ENCODE data around the gene RBM6. TPM values are rescaled to one million over a fixed set of nuclear protein-coding genes. Genes with fewer than 3 reads are reported as not detected.
"Not testable (repeated sequence)": the region's sequence is repeated elsewhere in the genome, so short reads cannot be mapped to it uniquely, and the experiment has no call there.

The RBM6 gene, protein sequence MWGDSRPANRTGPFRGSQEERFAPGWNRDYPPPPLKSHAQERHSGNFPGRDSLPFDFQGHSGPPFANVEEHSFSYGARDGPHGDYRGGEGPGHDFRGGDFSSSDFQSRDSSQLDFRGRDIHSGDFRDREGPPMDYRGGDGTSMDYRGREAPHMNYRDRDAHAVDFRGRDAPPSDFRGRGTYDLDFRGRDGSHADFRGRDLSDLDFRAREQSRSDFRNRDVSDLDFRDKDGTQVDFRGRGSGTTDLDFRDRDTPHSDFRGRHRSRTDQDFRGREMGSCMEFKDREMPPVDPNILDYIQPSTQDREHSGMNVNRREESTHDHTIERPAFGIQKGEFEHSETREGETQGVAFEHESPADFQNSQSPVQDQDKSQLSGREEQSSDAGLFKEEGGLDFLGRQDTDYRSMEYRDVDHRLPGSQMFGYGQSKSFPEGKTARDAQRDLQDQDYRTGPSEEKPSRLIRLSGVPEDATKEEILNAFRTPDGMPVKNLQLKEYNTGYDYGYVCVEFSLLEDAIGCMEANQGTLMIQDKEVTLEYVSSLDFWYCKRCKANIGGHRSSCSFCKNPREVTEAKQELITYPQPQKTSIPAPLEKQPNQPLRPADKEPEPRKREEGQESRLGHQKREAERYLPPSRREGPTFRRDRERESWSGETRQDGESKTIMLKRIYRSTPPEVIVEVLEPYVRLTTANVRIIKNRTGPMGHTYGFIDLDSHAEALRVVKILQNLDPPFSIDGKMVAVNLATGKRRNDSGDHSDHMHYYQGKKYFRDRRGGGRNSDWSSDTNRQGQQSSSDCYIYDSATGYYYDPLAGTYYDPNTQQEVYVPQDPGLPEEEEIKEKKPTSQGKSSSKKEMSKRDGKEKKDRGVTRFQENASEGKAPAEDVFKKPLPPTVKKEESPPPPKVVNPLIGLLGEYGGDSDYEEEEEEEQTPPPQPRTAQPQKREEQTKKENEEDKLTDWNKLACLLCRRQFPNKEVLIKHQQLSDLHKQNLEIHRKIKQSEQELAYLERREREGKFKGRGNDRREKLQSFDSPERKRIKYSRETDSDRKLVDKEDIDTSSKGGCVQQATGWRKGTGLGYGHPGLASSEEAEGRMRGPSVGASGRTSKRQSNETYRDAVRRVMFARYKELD
- 148 TPM for total RNA-seq

DNA sequence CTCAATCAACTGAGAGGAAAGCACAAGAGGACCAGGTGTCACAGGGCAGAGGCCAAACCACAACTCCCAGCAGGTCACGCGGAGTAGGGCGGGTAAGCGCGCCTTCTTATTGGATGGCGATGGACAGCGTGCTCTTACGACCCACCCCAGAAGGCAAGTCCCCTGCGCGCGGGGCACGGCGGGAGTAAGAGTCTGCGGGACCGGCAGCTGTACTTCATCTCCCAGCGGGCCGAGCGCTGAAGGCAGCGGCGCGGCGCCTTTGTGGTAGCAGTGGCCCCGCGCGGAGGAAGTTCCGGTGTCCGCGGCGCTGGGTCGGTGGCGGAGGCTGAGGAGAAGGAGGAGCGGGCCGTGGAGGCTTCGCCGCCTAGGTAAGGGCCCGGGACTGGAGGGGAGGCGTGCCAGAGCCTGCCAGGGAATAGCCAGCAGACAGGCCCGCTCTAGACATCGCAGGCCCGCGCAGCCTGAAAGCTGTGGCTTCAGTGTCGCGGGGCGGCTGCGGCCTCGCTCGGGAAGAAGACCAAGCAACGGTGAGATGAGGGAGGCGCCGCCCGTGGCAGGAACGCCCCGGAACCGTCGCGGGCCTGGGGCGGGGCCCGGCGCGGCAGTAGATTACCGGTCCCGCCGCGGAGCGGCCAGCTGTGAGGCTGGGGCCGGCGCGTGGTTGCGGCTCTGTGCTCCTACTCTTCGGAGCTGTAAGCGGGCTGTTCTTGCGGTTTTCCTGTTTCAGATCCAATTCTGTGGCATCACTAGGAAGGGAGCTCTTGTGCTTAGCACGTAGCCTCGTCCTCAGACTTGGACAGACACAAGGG, at the start of gene RBM6:
Gene RBM6, plus strand, starts transcription at position 293 of the 809 bp plus-strand sequence. CDS start 22,492 bp downstream, outside the sequence.
- peak; percentile 97 for DNase-seq (ENCODE audit: low spot score)
- peak; percentile 100 for ATAC-seq
- intact Hi-C loops (cut with DNase I) = no loop called here

DNA sequence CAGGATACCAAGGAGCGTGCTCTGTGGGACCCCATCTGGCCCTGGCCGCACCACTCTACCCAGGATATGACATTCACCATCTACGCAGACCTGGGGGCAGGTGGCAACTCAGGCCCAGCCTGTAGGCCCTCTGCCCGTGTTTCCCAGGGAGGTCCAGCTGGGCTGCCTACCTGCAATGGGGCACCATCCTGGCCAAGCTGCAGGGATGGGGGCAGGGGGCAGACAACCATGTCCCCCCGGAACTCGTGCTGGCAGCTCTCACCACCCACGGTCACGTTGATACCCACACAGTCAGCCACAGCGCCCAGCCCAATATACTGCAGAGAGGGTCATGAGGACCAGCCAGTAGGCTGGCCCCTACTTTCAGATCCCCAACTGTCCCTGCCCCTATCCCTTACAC, 44.2 kb upstream of the RBM6 start:
- DNase-seq (ENCODE audit: low spot score) (no peak), ATAC-seq (no peak)
- intact Hi-C loops (cut with DNase I) = no loop called here

DNA sequence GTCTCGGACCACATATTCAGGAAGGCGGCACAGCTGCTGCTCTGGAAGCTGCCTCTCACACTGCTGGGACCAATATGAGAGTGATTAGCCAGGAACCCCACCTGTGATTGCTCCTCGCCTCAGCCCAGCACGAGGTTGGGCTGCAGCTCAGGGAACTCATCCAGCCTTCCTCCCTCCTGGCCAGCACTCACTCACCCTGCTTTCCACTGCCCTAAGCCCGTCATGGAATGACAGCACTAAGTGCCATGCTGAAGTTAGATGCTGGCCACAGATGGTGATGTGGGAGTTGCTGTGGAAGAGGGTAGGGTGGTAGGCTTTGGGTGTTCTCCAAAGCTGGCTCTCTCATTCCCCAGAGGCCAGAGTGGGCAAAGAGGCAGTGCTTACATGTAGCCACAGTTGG, 43.6 kb upstream of the RBM6 start:
- ATAC-seq (no peak), DNase-seq (ENCODE audit: low spot score) (no peak)
- intact Hi-C loops (cut with DNase I) = no loop called here

DNA sequence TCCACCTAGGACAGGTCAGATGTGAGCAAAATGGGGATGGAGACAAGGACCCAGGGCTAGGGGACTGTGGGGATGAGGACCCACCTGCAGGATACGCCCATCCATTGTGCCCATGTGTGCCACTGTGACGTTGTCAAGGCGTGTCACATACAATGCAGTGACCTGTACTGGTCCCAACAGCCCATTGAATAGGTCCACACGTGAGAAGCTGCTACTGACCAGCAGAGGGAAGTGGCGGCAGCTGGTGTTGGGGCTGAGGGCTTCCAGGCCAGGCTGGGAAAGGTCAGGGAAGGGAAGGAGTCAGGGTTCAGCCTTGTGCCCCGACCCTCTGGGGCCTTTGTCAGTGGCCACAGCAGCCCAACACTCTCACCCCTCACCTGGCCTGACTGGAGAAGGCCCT, 41.0 kb upstream of the RBM6 start:
- intact Hi-C loops (cut with DNase I) = no loop called here
- no peak for ATAC-seq

DNA sequence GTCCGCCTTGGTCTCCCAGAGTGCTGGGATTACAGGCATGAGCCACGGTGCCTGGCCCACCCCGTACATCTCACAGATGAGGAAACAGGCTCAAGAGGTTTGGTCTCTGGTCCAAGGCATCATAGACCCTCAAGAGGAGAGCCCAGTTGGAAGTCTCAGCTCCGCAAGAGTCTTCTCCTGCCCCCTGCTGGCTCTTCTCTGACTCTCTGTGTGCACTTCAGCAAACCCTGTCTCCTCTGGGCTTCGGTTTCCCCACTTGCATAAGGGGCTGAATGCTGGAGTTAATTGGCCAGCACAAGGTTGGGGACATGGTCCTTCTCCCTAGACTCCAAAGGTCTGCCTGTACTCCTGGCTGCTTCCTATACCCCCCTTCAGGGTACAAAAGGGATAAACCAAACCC, 40.1 kb upstream of the RBM6 start:
- intact Hi-C loops (cut with DNase I) = no loop called here
- ATAC-seq = no peak
- no peak for DNase-seq (ENCODE audit: low spot score)

More for the DNA sequence above, 41.0 kb upstream of the RBM6 start:
- no peak for DNase-seq (ENCODE audit: low spot score)

DNA sequence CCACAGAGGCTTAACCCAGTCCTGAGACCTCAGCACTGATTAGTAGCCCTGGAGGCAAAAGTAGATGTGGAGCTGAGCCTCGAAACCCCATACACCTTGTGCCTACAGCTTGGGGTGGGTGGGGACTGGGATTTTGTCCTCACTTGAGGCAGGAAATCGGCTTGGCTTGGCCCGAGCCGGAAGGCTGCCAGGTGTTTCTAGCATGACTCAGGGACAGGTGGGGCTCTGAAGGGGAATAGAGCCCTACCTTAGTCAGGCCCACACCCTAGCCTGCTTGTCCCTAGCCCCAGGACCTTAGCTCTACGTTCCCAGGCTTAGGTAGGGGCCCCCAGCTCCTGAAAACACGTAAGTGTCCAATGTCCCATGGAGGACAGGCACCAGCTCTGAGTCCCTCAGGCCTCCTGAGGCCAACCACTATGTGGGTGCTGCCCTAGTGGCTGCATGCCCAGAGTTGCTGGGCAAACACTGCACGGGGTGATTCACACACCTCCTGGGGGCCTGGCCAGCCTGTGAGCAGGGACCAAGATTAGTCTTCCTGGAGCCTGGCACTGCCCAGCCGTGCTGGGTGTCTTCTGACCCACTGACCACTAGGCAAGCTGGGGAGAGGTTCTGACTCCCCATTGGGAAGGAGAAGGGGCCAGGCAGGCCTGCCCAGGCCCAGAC, 39.3 kb upstream of the RBM6 start:
- DNase-seq (ENCODE audit: low spot score) (no peak), ATAC-seq (no peak)
- intact Hi-C loops (cut with DNase I) = no loop called here

DNA sequence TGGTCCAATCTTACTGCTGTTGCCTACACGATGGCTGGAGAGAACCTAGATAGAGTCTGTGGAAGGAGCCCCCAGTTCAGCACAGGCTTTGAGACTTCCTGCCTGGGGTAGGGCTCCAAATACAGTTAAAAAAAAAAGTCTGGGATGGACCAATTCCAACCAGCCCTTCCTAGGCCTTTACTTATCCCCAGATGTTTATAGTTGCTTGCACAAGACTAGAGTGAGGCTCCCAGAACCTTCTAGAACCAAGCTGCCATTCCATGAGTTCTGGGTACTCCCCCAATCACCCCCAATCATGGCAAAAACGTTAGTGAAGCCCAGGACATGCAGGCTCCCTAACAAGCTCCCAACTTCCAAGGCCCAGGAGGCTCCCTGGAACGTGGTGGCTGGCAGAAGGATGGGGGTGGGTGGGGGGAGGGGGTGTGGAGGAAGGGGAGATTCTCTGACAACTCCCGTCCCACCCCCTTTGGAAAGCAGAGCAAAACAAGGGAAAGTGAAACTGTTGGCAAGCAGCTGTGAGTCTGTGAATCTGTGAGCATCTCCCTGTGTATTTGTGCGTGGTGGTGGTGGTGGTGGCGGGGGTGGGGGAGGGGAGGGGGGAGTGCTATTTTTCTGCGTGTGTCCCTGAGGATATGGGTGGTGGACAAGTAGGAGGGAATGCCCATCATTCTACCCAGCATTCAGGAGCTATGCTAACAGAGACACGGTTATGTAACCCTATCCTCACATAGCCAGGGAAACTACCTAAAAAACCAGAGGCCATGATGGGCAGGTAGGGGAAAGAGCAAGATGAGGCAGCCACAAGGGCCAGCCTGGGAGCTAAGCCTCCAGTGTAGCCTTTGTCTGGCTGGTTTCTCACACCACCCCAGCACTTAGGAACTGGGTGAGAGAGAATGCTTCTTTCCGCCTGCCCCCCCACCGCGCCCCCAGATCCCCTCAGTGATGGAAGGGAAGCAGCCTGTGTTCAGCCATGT, 38.3 kb upstream of the RBM6 start:
- intact Hi-C loops (cut with DNase I) = no loop called here
- DNase-seq (ENCODE audit: low spot score) (no peak), ATAC-seq (no peak)

DNA sequence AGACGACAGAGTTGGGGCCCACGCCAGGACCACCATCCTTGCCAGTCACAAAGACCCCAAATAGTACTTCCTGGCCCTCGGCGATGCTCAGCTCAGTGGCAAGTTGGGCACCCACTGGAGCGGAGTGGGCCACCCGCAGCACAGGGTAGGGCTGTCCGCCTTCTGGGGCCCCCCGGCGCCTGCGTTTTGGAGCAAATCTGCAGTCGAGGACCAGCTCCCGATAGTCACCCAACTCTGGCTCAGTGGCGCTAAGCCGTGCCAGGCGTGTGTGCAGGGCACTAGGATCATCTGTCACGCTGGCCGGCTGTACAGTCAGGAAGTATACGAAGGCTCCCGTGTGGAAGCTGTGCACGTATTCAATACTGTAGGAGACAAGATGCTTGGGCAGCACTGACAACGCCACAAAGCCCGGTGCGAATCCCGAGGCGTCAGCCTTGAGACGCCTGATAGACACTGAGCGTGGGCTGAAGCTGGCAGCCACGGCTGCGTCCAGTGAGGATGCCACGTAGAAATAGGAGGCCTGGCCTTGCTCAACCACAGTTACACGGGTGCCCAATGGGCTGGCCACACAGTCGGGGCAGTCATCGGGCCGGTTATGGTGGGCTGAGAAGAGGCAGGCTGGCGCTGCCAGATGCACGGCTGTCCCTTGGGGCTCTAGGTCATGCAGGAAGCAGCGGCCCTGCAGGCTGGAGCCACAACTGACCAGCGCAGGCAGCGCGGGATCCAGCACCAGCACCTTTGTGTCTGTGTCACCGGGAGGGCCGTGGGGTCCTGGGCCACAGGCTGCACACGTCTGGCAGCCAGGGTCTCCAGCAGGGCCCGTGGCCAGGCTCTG, 37.2 kb upstream of the RBM6 start:
- ATAC-seq = no peak
- intact Hi-C loops (cut with DNase I) = no loop called here
- no peak for DNase-seq (ENCODE audit: low spot score)

DNA sequence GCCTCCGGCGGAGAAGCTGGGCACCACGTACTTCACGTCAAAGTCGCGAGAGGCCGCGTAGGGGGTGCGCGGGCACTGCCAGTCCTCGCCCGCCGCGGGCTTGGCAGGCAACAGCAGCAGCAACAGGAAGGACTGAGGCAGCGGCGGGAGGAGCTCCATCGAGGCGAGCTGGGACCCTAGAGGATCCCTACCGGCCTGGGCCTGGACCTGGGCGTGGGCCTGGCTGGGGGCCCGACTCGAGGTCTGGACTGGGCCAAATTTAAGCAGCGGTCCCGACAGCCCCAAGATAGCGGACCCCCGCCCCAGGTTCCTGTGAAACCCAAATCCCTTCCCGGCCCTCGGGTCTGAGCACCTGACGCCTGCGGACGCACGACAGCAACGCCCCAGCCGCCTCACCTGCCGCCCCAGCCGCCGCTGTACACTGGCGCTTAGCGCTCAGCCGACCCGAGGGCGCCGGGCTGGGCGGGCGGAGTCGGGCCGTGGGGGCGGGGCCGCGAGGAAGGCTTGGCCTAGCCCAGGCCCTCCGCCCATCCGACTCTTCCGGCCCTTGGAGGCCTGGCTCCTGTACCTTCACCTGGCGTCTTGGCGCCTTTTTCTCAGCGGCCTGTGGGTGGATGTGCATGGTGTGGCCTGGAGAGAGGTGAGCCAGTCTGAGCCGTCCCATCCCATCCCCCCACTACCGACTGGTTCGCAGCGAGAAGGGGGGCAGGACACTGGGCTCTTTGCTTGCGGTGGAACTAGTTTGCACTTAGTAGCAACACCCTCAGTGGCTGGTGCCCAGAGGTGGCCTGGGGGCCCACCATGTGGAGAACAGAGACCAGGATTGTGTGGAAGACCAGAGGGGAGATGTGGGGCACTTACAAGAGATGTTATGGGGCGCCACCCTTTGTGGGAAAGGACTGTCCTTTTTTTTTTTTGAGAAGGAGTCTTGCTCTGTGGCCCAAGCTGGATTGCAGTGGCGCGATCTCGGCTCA, 36.2 kb upstream of the RBM6 start, which contains the start of gene MST1R:
Gene MST1R, minus strand, starts transcription at position 423 of the 974 bp plus-strand sequence. Its CDS starts 264 bp downstream, at position 159.
- ATAC-seq (peak; percentile 85), DNase-seq (ENCODE audit: low spot score) (peak; percentile 85)
- intact Hi-C loops (cut with DNase I) = no loop called here

DNA sequence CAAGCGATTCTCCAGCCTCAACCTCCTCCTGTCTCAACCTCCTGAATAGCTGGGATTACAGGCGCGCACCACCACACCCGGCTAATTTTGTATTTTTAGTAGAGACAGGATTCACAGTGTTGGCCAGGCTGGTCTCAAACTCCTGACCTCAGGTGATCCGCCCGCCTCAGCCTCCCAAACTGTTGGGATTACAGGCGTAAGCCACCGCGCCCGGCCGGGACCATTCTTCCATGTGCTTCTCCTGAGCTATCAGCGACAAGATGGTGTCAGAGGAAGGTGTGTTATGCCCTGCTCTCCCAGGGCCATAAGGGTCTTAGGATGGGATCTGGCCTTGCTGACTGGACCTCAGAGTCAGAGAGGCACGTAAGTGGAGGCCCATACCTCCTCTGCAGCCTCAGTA, 35.5 kb upstream of the RBM6 start:
- DNase-seq (ENCODE audit: low spot score); intact Hi-C loops (cut with DNase I); ATAC-seq: not testable (repeated sequence)

DNA sequence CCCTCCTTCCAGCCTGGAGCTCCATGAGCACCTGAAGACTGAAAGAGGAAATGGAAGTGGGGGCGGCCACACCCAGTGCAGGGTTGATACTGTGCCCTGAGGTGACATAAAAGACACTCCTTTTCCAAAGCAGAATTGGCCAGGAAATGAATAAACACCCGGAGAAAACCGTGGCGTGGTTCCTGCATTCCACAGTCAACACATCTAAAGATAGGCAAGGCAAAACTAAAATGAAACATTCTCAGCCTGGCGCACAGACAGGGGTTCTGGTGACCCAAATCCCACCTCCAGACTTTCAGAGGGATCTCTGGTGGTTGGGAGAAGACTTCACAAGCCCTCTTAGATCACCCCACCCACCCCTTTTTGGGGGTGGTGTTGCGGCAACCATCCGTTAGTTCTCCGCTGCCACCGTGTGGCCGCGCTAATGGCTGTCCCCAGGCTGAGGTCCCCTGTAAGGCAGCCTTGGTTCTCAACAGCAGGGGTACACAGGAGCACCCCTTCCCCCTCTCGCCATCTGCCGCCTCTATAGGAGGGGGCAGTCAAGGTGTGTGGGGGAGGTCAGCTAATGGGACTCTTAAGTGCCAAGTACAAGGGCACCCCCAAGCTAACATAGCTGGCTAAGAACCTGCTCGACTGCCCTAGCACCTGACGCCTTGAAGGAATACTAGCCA, 33.7 kb upstream of the RBM6 start:
- DNase-seq (ENCODE audit: low spot score) (peak; percentile 70), ATAC-seq (peak; percentile 72)
- intact Hi-C loops (cut with DNase I) = no loop called here

DNA sequence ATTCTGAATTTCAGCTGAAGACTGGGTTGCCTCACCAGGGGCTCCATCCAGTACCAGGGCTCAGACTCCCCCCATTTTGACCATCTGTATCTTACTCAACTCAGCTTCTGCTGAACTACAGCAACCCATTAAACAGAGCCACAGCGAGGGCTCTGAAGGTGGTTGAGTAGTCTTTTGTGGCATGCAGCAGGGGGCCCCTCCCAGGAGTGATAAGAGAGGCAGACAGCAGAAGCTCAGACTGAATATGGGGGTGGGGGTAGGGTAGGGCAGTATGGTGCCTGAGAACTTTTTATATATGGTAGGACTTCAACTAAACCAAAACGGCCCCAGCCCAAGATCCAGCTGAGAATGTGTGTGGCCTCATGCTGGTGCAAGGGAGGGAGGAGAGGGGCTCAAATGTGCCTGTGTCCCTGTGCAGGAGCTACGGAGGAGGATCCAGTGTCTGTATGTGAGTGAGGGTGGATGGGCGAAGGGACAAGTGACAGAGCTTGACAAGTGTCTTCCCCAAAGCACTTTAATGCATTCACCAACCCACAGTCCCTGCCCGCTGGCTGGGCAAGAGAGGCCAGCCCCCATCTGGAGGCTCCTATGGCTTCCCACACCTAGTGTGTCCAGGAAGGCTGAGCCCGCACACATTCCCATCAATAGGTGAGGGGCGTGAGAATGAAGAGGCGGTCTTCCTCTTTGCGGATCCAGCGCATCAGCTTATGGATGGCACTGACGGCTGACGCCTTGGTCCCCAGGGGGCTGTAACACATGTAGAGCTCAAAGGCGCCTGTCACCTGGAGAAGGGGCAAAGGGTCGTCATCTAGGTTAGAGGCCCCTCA, 31.4 kb upstream of the RBM6 start:
- intact Hi-C loops (cut with DNase I) = no loop called here
- DNase-seq (ENCODE audit: low spot score) (no peak), ATAC-seq (no peak)

DNA sequence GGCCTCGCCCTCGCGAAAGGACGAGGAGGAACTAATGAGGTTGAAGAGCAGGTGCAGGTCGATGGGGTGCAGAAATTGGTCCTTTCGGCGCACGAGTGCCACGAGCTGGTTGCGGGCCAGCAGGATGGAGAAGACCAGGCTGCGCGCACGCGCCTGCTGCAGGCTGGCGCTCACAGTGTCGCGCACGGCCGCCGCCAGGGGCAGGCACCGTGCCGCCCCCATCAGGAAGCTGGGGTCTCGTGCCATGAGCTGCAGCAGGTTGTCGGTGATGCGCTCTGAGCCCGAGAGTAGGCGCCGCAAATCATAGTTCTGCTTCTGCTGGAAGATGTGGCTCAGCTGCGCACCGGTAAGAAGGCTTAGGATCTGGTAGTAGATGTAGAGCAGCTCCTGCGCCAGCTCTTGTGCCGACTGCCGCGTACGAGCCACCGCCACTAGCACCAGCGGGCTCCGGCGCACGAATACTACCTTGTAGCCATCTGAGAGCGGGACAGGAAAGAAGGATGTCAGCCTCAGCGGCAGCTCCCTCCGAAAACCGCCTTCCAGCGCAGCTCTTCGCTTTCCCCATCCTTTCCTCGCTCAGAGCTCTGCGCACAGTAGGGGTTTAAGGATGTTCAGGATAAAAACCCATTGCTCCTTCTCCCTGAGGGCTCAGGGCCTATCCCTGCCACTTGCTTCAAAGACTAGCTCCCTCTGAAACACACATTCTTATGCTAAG, 29.4 kb upstream of the RBM6 start:
- ATAC-seq = no peak
- intact Hi-C loops (cut with DNase I) = no loop called here

More for the DNA sequence above, 29.4 kb upstream of the RBM6 start:
- no peak for DNase-seq (ENCODE audit: low spot score)
